ENCODE results near the gene MYO1E.
"Not testable (repeated sequence)": the region's sequence is repeated elsewhere in the genome, so short reads cannot be mapped to it uniquely, and the experiment has no call there.

DNA sequence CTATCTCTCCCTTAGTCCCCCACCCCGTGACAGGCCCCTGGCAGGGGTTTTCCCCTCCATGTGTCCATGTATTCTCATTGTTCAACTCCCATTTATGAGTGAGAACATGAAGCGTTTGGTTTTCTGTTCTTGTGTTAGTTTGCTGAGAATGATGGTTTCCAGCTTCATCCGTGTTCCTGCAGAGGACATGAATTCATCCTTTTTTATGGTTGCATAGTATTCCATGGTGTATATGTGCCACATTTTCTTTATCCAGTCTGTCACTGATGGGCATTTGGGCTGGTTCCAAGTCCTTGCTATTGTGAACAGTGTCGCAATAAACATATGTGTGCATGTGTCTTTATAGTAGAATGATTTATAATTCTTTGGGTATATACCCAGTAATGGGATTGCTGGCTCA, 247.0 kb downstream of the MYO1E start:
- not testable (repeated sequence) for TF ChIP-seq HDGF (IDR thresholded peaks at IDR 0.05; ENCODE audit: borderline replicate concordance); FOXM1 (IDR thresholded peaks at IDR 0.05; ENCODE audit: borderline replicate concordance); SP1 (IDR thresholded peaks at IDR 0.05); SUZ12 (IDR thresholded peaks at IDR 0.05); NFRKB (IDR thresholded peaks at IDR 0.05); ZNF384 (IDR thresholded peaks at IDR 0.05); CTBP1 (IDR thresholded peaks at IDR 0.05; ENCODE audit: borderline replicate concordance); ELF4 (IDR thresholded peaks at IDR 0.05); FOXA1 (IDR thresholded peaks at IDR 0.05); TARDBP (IDR thresholded peaks at IDR 0.05); FOXK2 (IDR thresholded peaks at IDR 0.05); BHLHE40 (IDR thresholded peaks at IDR 0.05; ENCODE audit: borderline replicate concordance)
- TF ChIP-seq, protein P1, sequence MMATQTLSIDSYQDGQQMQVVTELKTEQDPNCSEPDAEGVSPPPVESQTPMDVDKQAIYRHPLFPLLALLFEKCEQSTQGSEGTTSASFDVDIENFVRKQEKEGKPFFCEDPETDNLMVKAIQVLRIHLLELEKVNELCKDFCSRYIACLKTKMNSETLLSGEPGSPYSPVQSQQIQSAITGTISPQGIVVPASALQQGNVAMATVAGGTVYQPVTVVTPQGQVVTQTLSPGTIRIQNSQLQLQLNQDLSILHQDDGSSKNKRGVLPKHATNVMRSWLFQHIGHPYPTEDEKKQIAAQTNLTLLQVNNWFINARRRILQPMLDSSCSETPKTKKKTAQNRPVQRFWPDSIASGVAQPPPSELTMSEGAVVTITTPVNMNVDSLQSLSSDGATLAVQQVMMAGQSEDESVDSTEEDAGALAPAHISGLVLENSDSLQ (IDR thresholded peaks at IDR 0.05) = not testable (repeated sequence)

Measured in HEK293T (cell line).